CD4-positive, alpha-beta T cell treated with Interleukin-21 for 1 hour (primary cell): Measurements from ENCODE around the gene SIX2.

Experiments
- DNase-seq: peaks from one replicate; pipeline ENCODE4 v3.0.0-alpha.2; 2020

SIX2 gene

GRCh38 chr2:45000921-45001868 is 8.1 kb downstream of the SIX2 start:
- DNase-seq, result no peak

DNA sequence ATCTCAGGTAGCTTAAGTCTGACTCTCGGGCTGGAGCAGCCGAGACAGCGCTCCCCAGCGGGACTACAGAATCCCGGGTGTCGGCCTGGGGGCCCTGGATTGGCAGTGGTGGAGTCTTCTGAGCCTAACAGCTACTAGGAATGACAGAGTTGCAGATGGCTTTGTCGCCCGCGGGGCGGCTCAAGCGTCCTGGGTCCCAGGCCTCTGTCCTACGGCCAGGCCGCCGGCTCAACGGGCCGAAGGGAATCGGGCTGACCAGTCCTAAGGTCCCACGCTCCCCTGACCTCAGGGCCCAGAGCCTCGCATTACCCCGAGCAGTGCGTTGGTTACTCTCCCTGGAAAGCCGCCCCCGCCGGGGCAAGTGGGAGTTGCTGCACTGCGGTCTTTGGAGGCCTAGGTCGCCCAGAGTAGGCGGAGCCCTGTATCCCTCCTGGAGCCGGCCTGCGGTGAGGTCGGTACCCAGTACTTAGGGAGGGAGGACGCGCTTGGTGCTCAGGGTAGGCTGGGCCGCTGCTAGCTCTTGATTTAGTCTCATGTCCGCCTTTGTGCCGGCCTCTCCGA is 8.8 kb downstream of the SIX2 start:
- DNase-seq, result no peak

GRCh38 chr2:44999540-44999939 is 9.7 kb downstream of the SIX2 start:
- DNase-seq, result no peak

- DNase-seq, result no peak
Observed at GRCh38 chr2:44997963-44998362, 11.3 kb downstream of the SIX2 start.

- DNase-seq, result no peak
Observed at GRCh38 chr2:44996356-44996755, 12.9 kb downstream of the SIX2 start.

DNA sequence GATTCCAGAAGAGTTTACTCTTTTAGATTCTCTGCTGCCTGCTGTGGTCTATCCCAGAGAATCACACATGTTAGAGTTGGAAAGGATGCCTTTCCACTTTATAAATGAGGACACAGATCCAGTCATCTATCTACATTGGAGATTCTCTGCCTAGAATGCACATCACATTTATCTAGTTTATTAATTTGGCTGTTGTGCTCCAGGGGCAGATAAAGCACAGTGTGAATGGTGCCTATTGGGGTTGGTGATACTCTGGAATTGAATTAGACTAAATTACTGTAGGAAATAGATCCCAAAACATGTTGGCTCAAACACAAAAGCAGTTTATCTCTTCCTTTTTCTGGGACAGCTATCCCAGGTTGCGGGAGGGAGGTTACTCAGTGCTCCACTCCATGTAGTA is 14.9 kb downstream of the SIX2 start:
- no peak for DNase-seq

GRCh38 chr2:44989176-44989575 is 20.1 kb downstream of the SIX2 start:
- DNase-seq, result no peak

DNA sequence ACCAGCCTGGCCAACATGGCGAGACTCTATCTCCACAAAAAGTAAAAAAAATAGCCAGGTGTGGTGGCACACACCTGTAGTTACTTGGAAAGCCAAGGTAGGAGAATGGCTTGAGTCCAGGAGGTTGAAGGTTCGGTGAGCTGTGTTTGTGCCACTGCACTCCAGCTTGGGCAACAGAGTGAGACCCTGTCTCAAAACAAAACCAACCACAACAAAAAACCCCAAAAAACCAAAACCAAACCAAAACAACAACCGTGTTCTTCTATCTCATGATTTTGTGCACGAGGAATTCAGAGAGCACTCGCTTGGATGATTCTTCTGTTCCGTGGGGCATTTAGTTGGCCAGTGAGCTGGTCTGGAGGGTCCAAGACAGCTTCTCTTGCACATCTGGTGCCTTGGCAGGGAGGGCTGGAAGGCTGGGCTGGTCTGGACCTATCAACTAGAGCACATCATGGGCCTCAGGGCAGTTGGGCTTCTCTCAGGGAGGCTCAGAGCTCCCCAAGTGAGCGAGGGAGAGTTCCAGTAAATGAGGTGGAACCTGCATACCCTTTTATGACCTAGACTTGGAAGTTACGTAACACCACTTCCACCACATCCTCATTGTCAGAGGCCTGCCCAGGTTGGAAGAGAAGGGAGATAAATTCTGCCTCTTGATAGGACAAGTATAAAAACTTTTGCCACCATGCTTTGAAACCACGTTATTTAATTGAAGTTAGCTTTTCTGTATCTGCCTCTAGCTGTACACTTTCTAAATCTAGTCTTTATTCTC is 25.2 kb downstream of the SIX2 start:
- DNase-seq, result no peak

GRCh38 chr2:44981714-44982108 is 27.5 kb downstream of the SIX2 start:
- peak; percentile 53 for DNase-seq

DNA sequence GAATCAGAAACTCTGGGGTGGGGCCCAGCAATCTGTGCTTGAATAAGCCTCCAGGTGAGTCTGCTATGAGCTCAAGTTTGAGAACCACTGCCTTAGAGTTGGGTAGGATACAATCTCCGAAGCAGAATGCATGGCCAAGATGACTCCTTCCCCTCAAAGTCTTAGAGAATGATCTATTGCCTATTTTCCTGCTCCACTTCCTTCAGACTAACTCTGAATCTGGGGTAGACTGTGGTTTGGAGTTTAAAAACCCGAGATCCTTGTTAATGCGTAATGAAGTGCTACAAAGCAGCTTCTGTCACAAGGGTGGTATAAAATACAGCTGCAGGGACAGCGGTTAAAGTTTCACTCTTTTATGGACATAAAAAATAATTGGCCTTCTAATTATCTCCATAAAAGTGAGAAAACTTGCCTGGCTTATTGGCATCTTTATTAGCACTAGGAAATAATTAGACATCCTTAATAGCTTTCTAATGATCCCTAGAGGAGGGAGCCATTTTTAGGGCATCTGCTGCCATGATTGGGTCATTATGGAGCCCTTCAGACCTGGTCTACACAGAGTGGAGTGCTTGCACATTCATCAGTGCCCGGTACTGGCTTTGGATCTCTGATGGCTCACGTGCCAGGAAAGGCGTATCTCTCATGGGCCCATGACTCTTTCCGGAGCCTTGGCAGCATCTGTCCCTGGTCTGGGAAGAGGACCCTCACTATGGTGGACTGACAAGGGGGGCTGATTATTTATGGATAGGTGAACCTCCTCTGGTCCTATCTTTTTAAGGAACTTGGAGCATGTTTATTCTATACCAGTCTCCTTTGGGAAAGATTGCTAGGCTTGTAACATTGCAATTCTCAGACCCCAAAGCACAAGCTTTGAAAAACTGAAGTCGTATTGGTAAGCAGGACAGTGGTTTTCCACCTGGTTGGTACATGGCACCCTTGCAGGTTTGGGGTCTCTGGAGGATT is 28.2 kb downstream of the SIX2 start:
- no peak for DNase-seq

GRCh38 chr2:44979581-44979980 is 29.7 kb downstream of the SIX2 start:
- DNase-seq, result no peak

DNA sequence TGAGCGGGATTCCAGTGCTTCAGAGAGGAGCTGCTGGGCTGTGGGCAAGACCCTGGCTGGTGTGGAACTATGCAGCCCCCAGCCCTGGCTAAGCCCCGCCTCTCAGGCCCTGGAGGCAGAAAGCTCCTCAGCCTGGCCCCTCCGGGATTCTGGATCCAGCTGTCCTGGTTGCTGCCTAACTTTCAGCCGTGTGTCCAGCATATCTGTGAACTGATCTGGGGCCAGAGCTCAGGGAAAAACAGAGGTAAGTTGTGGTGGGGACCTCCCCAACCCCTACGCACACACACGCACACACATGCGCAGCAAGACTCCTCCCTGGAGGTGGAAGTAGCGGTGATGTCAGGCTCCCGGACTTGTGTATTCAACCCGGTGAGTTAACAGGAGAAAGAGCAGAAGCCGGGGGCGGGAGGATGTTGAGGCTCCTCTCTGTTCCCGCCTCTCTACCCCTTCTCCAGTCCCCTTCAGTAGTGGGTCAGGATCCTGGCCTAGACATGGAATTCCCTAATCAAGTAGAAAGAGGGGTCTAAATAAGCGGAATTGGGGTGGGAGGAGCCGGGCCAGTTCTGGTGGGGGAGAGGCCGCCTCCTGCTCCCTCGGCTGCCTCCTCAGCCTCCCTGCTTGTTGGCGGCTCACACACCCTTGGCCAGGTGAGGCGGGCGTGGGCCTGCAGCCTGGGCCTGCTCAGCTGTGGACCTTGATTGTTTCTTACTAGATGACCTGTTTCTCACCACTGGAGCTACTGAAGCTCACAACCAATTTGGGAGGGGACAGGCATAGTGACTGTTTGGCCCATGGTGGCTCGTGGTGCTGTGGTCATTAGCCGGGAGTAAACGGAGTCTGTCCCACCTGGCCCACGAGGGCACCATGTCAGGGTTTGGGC is 33.4 kb downstream of the SIX2 start:
- DNase-seq, result no peak

DNA sequence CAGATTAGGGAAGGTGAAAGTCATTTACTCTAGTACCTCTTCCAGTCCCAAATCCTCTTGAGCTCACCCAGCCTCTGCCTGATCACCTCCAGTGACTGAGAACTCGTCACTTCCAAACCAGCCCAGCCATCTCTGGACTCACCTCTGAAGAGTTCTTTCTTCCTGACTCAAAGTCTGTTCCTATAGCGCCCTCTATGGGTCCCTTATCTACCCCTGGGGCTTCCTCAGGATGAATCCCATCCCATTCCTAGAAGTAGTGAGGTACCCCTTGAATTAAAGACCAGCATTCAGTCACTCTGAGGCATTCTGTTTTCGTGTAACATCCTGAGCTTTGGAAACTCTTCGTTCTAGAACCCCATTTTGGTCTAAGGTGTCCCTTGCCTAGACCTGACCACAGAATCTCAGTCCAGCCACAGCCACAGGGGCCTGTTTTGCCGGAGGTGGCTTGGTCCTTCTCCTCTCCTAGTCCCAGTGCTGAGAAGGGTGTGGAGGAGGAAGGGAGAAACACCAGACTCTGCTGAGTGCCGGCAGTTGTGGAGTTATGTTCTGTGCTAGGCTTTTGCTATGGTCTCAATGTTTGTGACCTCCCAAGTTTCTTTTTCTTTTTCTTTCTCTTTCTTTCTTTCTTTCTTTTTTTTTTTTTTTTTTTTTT is 35.1 kb downstream of the SIX2 start:
- DNase-seq, result no peak

- no peak for DNase-seq
Observed at GRCh38 chr2:44972771-44973535, 36.3 kb downstream of the SIX2 start.

- no peak for DNase-seq
Observed at GRCh38 chr2:44970846-44971450, 38.3 kb downstream of the SIX2 start.

- DNase-seq, result no peak
Observed at GRCh38 chr2:44969936-44970335, 39.3 kb downstream of the SIX2 start.

GRCh38 chr2:44967727-44968432 is 41.4 kb downstream of the SIX2 start:
- DNase-seq, result no peak

- no peak for DNase-seq
Observed at GRCh38 chr2:44967056-44967455, 42.2 kb downstream of the SIX2 start.

GRCh38 chr2:44965684-44966083 is 43.6 kb downstream of the SIX2 start:
- DNase-seq, result no peak
